Mesenchymal stem cell (in vitro differentiated cells and primary cell): Measurements from ENCODE around the gene GSN.

Experiments
- DNase-seq: peaks from one replicate; pipeline ENCODE4 v3.0.0-alpha.2; 2013
- H2AFZ ChIP-seq: one replicate; pipeline ENCODE4 v1.6.1; 2013; ENCODE audit warnings: low read depth, mild to moderate bottlenecking, control low read depth, inconsistent platforms, low read length, moderate library complexity
- H2AK5ac ChIP-seq: 2 replicates; pipeline ENCODE4 v1.6.1; 2013; ENCODE audit warnings: low read length, moderate library complexity, mild to moderate bottlenecking, inconsistent platforms; ENCODE audit not compliant: severe bottlenecking
- H2BK120ac ChIP-seq: one replicate; pipeline ENCODE4 v1.6.1; 2013; ENCODE audit warnings: low read depth, mild to moderate bottlenecking, inconsistent platforms, low read length, moderate library complexity
- H2BK12ac ChIP-seq, 2 experiments: one replicate each; pipeline ENCODE4 v1.6.1; 2013; ENCODE audit warnings: inconsistent platforms in 2 of 2, low read length in 2 of 2, mild to moderate bottlenecking in 2 of 2, moderate library complexity in 2 of 2, control low read depth in 1 of 2
- H2BK15ac ChIP-seq: one replicate; pipeline ENCODE4 v1.6.1; 2013; ENCODE audit warnings: mild to moderate bottlenecking, low read depth, inconsistent platforms; ENCODE audit not compliant: poor library complexity, severe bottlenecking
- H2BK5ac ChIP-seq: 2 replicates; pipeline ENCODE4 v1.6.1; 2013; ENCODE audit warnings: low read depth, mild to moderate bottlenecking, low read length, control low read depth, inconsistent platforms; ENCODE audit not compliant: poor library complexity, severe bottlenecking
- H3K14ac ChIP-seq, 2 experiments: one replicate each; pipeline ENCODE4 v1.6.1; 2013; ENCODE audit warnings: inconsistent platforms in 2 of 2, low read length in 2 of 2, control low read depth in 1 of 2, mild to moderate bottlenecking in 1 of 2, moderate library complexity in 1 of 2
- H3K18ac ChIP-seq, 2 experiments: one replicate each; pipeline ENCODE4 v1.6.1; 2013; ENCODE audit warnings: inconsistent platforms in 2 of 2, low read length in 2 of 2, control low read depth in 1 of 2, low read depth in 1 of 2, mild to moderate bottlenecking in 1 of 2
- H3K23ac ChIP-seq, 2 experiments: one replicate each; pipeline ENCODE4 v1.6.1; 2013; ENCODE audit warnings: inconsistent platforms in 2 of 2, low read length in 2 of 2, mild to moderate bottlenecking in 2 of 2, moderate library complexity in 2 of 2, control low read depth in 1 of 2
- H3K27ac ChIP-seq: 2 replicates; pipeline ENCODE4 v1.5.1; 2013; ENCODE audit warnings: mild to moderate bottlenecking, moderate library complexity, low read length, control low read depth, inconsistent platforms; ENCODE audit not compliant: poor library complexity, severe bottlenecking
- H3K27me3 ChIP-seq, 2 experiments: 2 replicates each; pipeline versions ENCODE4 v1.6.1 to v1.7.0; 2013; ENCODE audit warnings: low read length in 2 of 2, mild to moderate bottlenecking in 2 of 2, moderate library complexity in 2 of 2, control low read depth in 1 of 2, inconsistent platforms in 1 of 2; ENCODE audit not compliant: control insufficient read depth in 1 of 2, insufficient read depth in 1 of 2
- H3K36me3 ChIP-seq, 2 experiments: 2 replicates each; pipeline versions ENCODE4 v1.6.1 to v1.7.0; 2013; ENCODE audit warnings: low read length in 2 of 2, control low read depth in 1 of 2, inconsistent platforms in 1 of 2, low read depth in 1 of 2, mild to moderate bottlenecking in 1 of 2; ENCODE audit not compliant: insufficient read depth in 2 of 2, control insufficient read depth in 1 of 2
- H3K4ac ChIP-seq, 2 experiments: one replicate each; pipeline ENCODE4 v1.6.1; 2013; ENCODE audit warnings: inconsistent platforms in 2 of 2, low read length in 2 of 2, mild to moderate bottlenecking in 2 of 2, moderate library complexity in 2 of 2, control low read depth in 1 of 2, low read depth in 1 of 2
- H3K4me1 ChIP-seq: 2 replicates; pipeline ENCODE4 v1.6.1; 2013; ENCODE audit warnings: low read depth, low read length, control low read depth; ENCODE audit not compliant: control insufficient read depth, insufficient read depth
- H3K4me2 ChIP-seq: 2 replicates; pipeline ENCODE4 v1.6.1; 2013; ENCODE audit warnings: low read length, mild to moderate bottlenecking, inconsistent platforms; ENCODE audit not compliant: poor library complexity, severe bottlenecking
- H3K4me3 ChIP-seq, 2 experiments: 2 replicates each; pipeline versions ENCODE4 v1.5.1 to v1.7.0; 2013; ENCODE audit warnings: low read length in 2 of 2, mild to moderate bottlenecking in 2 of 2, control low read depth in 1 of 2, low read depth in 1 of 2; ENCODE audit not compliant: insufficient read depth in 1 of 2
- H3K79me1 ChIP-seq: replicated peaks from 2 replicates; pipeline ENCODE4 v1.6.1; 2013; ENCODE audit warnings: mild to moderate bottlenecking, control low read depth, low read length, inconsistent platforms; ENCODE audit not compliant: poor library complexity, severe bottlenecking
- H3K9ac ChIP-seq: 2 replicates; pipeline ENCODE4 v1.7.0; 2013; ENCODE audit warnings: mild to moderate bottlenecking, low read length, moderate library complexity
- H3K9me3 ChIP-seq: 2 replicates; pipeline ENCODE4 v1.7.0; 2013; ENCODE audit warnings: mild to moderate bottlenecking, low read length; ENCODE audit not compliant: control insufficient read depth
- H4K8ac ChIP-seq: one replicate; pipeline ENCODE4 v1.6.1; 2013; ENCODE audit warnings: inconsistent platforms, mild to moderate bottlenecking, low read length, moderate library complexity
- H4K91ac ChIP-seq: one replicate; pipeline ENCODE4 v1.6.1; 2013; ENCODE audit warnings: mild to moderate bottlenecking, low read length, inconsistent platforms
- WGBS: methylation state at CpG from one replicate; pipeline ENCODE4 v1.1.7; 2013; ENCODE audit warnings: mixed read lengths; 5-methylcytosine and 5-hydroxymethylcytosine counted together

Gene GSN

GRCh38 chr9:121345070-121345469 is 77.1 kb downstream of the GSN start:
- H3K9ac ChIP-seq: no peak overlapping the region
- no peak overlapping the region for H2AFZ ChIP-seq
- H3K4me1 ChIP-seq: no peaks in the 10 kb centered on the region
- H3K4ac ChIP-seq: no peak overlapping the region
- no peaks in the 10 kb centered on the region for H3K27me3 ChIP-seq
- H3K18ac ChIP-seq: no peak overlapping the region
- no peak overlapping the region for H2BK5ac ChIP-seq
- H3K36me3 ChIP-seq: peaks cover 0 to 88% of the 10 kb centered on the region in 2 experiments
- no peak overlapping the region for H2BK15ac ChIP-seq
- H3K4me3 ChIP-seq: no peak overlapping the region
- H2AK5ac ChIP-seq: no peak overlapping the region
- WGBS: 100% methylated on average over 3 of the region's 3 CpGs
- DNase-seq: no peak
- H4K91ac ChIP-seq: no peak overlapping the region
- H3K79me1 ChIP-seq: no peaks in the 10 kb centered on the region
- no peak overlapping the region for H3K23ac ChIP-seq
- H3K4me2 ChIP-seq: no peak overlapping the region
- H2BK12ac ChIP-seq: no peak overlapping the region
- no peak overlapping the region for H3K27ac ChIP-seq
- H2BK120ac ChIP-seq: no peak overlapping the region
- H3K14ac ChIP-seq: no peak overlapping the region
- H4K8ac ChIP-seq: no peak overlapping the region
- no peaks in the 10 kb centered on the region for H3K9me3 ChIP-seq

- Histone ChIP-seq H2AFZ (no peak overlapping the region), H4K91ac (no peak overlapping the region), H2AK5ac (no peak overlapping the region), H3K9ac (no peak overlapping the region), H3K4me2 (no peak overlapping the region), H2BK120ac (no peak overlapping the region), H2BK5ac (no peak overlapping the region), H3K14ac (no peak overlapping the region), H2BK12ac (no peak overlapping the region), H3K9me3 (no peaks in the 10 kb centered on the region), H3K4me3 (no peak overlapping the region), H3K23ac (no peak overlapping the region), H3K4ac (no peak overlapping the region), H3K36me3 (peaks cover 0 to 84% of the 10 kb centered on the region in 2 experiments), H3K4me1 (no peaks in the 10 kb centered on the region), H2BK15ac (no peak overlapping the region), H3K27ac (no peak overlapping the region), H3K27me3 (no peaks in the 10 kb centered on the region), H3K79me1 (no peaks in the 10 kb centered on the region), H4K8ac (no peak overlapping the region), H3K18ac (peak overlapping the region in 1 of 2 experiments; percentile 73)
- WGBS: 87% methylated on average over 3 of the region's 3 CpGs
- peak; percentile 46 for DNase-seq
Observed at GRCh38 chr9:121348221-121348620, 80.3 kb downstream of the GSN start.

- Histone ChIP-seq H2BK120ac (no peak overlapping the region), H2BK15ac (no peak overlapping the region), H3K4me1 (no peaks in the 10 kb centered on the region), H3K23ac (no peak overlapping the region), H3K79me1 (no peaks in the 10 kb centered on the region), H3K14ac (no peak overlapping the region), H3K4me3 (no peak overlapping the region), H3K4ac (no peak overlapping the region), H3K9me3 (no peaks in the 10 kb centered on the region), H3K27ac (no peak overlapping the region), H2BK5ac (no peak overlapping the region), H2AFZ (no peak overlapping the region), H3K36me3 (peaks cover 0 to 84% of the 10 kb centered on the region in 2 experiments), H4K8ac (no peak overlapping the region), H3K18ac (no peak overlapping the region), H3K9ac (no peak overlapping the region), H2BK12ac (no peak overlapping the region), H3K4me2 (no peak overlapping the region), H3K27me3 (no peaks in the 10 kb centered on the region), H2AK5ac (peak overlapping the region; percentile 6), H4K91ac (no peak overlapping the region)
- DNase-seq: no peak
- 88% methylated on average over 6 of the region's 8 CpGs for WGBS
Observed at GRCh38 chr9:121349009-121349408, 81.0 kb downstream of the GSN start.

- Histone ChIP-seq H3K4ac (no peak overlapping the region), H3K4me2 (no peak overlapping the region), H2BK15ac (no peak overlapping the region), H4K91ac (no peak overlapping the region), H3K4me3 (no peak overlapping the region), H3K79me1 (no peaks in the 10 kb centered on the region), H2AK5ac (no peak overlapping the region), H3K4me1 (no peaks in the 10 kb centered on the region), H2AFZ (no peak overlapping the region), H3K18ac (peak overlapping the region in 1 of 2 experiments; percentile 41), H2BK5ac (no peak overlapping the region), H3K23ac (no peak overlapping the region), H2BK12ac (no peak overlapping the region), H2BK120ac (no peak overlapping the region), H3K14ac (no peak overlapping the region), H3K9ac (peak overlapping the region; percentile 58), H3K36me3 (peaks cover 0 to 83% of the 10 kb centered on the region in 2 experiments), H3K27me3 (no peaks in the 10 kb centered on the region), H4K8ac (no peak overlapping the region), H3K9me3 (no peaks in the 10 kb centered on the region), H3K27ac (no peak overlapping the region)
- WGBS: no CpG with 5 or more reads among the region's 1 CpG
- DNase-seq: peak; percentile 39
Observed at GRCh38 chr9:121350036-121350435, 82.1 kb downstream of the GSN start.
